Measurements from ENCODE around the gene PRDX5. TPM values are rescaled to one million over a fixed set of nuclear protein-coding genes. Genes with fewer than 3 reads are reported as not detected.

PRDX5 gene
- polyA plus RNA-seq (2013, experiment 1 of 2): 142 TPM
- 136 TPM for polyA plus RNA-seq (2013, experiment 2 of 2)

DNA sequence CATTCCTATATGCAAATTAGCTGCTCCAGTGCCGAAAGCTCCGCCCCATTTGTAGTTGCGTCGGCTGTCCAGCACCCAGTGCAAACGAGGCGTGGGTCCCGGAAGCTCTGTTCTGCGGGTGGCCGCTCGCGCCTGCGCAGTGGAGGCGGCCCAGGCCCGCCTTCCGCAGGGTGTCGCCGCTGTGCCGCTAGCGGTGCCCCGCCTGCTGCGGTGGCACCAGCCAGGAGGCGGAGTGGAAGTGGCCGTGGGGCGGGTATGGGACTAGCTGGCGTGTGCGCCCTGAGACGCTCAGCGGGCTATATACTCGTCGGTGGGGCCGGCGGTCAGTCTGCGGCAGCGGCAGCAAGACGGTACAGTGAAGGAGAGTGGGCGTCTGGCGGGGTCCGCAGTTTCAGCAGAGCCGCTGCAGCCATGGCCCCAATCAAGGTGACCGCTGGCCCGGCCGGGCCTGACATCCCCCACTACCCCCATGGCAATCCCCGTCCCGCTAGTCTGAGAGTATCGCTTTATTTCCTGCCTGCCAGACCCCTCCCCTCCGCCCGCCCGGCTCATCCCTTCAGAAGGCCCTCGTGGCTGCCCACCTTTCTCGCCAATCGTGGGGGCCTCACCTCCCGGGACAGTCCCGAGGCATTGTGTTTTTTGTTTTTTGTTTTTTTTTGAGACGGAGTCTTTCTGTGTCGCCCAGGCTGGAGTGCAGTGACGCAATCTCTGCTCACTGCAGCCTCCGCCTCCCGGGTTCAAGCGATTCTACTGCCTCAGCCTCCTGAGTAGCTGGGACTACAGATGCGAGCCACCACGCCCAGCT lies at the start of gene PRDX5:
TSS of gene PRDX5 (plus strand) at position 161 of the 805 bp plus-strand sequence. CDS start at position 256, 95 bp downstream.
- Histone ChIP-seq H3K4ac (ENCODE audit: low read length) (peak within 1 kb of the TSS; percentile 66), H3K4me2 (ENCODE audit: insufficient read depth, low read length, poor library complexity, severe bottlenecking) (peak within 1 kb of the TSS; percentile 92)
- WGBS, 2 donors (ENCODE audit: extremely low coverage in 2 of 2, insufficient read length in 2 of 2, insufficient replicate concordance in 1 of 2): no CpG with 5 or more reads among the region's 61 CpGs

GRCh38 chr11:64268893-64269539 lies 48.9 kb upstream of the PRDX5 start:
- H3K4ac ChIP-seq (ENCODE audit: low read length): peak overlapping the region; percentile 84
- H3K14ac ChIP-seq (ENCODE audit: low read length): peak overlapping the region; percentile 94
- H4K91ac ChIP-seq (ENCODE audit: low read depth, low read length, poor library complexity): no peak overlapping the region
- no peak overlapping the region for H2BK12ac ChIP-seq (ENCODE audit: low read length)
- H4K8ac ChIP-seq (ENCODE audit: low read depth, low read length): no peak overlapping the region
- peaks cover 9 to 19% of the 10 kb centered on the region in 2 donors for H3K4me1 ChIP-seq (ENCODE audit: control insufficient read depth in 2 of 2, insufficient read depth in 1 of 2, low read depth in 1 of 2, low read length in 2 of 2)
- peaks cover 15 to 32% of the 10 kb centered on the region in 2 donors for H3K36me3 ChIP-seq (replicated peaks in 1 of 2; ENCODE audit: control insufficient read depth in 2 of 2, insufficient read depth in 2 of 2, low read length in 2 of 2)
- WGBS, 2 donors (ENCODE audit: extremely low coverage in 2 of 2, insufficient read length in 2 of 2, insufficient replicate concordance in 1 of 2): no CpG with 5 or more reads among the region's 34 CpGs
- H3K18ac ChIP-seq (ENCODE audit: low read length): peak overlapping the region; percentile 96
- H3K4me2 ChIP-seq (ENCODE audit: insufficient read depth, low read length, poor library complexity, severe bottlenecking): peak overlapping the region; percentile 98
- H3K9ac ChIP-seq (ENCODE audit: low read depth, low read length, poor library complexity): peak overlapping the region; percentile 96
- peak overlapping the region; percentile 96 for H2AK5ac ChIP-seq (ENCODE audit: low read depth, low read length)
- H3K4me3 ChIP-seq (ENCODE audit: low read length in 2 of 2): peak overlapping the region; percentile 63 to 86
- no peaks in the 10 kb centered on the region for H3K27me3 ChIP-seq (ENCODE audit: control insufficient read depth in 3 of 3, insufficient read depth in 3 of 3, low read depth in 1 of 3, low read length in 3 of 3)
- peak overlapping the region; percentile 82 for H2BK5ac ChIP-seq (ENCODE audit: low read length)
- H2BK15ac ChIP-seq (ENCODE audit: low read length): peak overlapping the region; percentile 92
- H3K23ac ChIP-seq (ENCODE audit: low read depth, low read length, poor library complexity): peak overlapping the region; percentile 100
- H3K27ac ChIP-seq (replicated peaks; ENCODE audit: low read length): peak overlapping the region; percentile 96
- no peaks in the 10 kb centered on the region for H3K9me3 ChIP-seq (replicated peaks in 1 of 2; ENCODE audit: control insufficient read depth in 2 of 2, insufficient read depth in 1 of 2, low read depth in 1 of 2, low read length in 2 of 2)
- DNase-seq (ENCODE audit: low spot score): no peak
- H3K79me1 ChIP-seq (ENCODE audit: low read depth, low read length): peaks cover 4% of the 10 kb centered on the region
- H2AFZ ChIP-seq (ENCODE audit: low read length): peak overlapping the region; percentile 94
- H2BK120ac ChIP-seq (ENCODE audit: low read depth, low read length): peak overlapping the region; percentile 17

More for the DNA sequence above, at the start of gene PRDX5:
- Histone ChIP-seq H3K27me3 (ENCODE audit: control insufficient read depth in 3 of 3, insufficient read depth in 3 of 3, low read depth in 1 of 3, low read length in 3 of 3) (no peaks in the 10 kb centered on the region), H2BK120ac (ENCODE audit: low read depth, low read length) (peak within 1 kb of the TSS; percentile 31), H3K79me1 (ENCODE audit: low read depth, low read length) (peaks cover 23% of the 10 kb centered on the region), H2BK12ac (ENCODE audit: low read length) (no peak within 1 kb of the TSS), H2AK5ac (ENCODE audit: low read depth, low read length) (peak within 1 kb of the TSS; percentile 94), H4K8ac (ENCODE audit: low read depth, low read length) (peak within 1 kb of the TSS; percentile 92), H3K9ac (ENCODE audit: low read depth, low read length, poor library complexity) (peak within 1 kb of the TSS; percentile 97), H3K9me3 (replicated peaks in 1 of 2; ENCODE audit: control insufficient read depth in 2 of 2, insufficient read depth in 1 of 2, low read depth in 1 of 2, low read length in 2 of 2) (peaks cover 0 to 2% of the 10 kb centered on the region in 2 donors), H3K4me3 (ENCODE audit: low read length in 2 of 2) (peak within 1 kb of the TSS; percentile 72 to 95), H2BK5ac (ENCODE audit: low read length) (peak within 1 kb of the TSS; percentile 98), H3K14ac (ENCODE audit: low read length) (peak within 1 kb of the TSS; percentile 75), H3K36me3 (replicated peaks in 1 of 2; ENCODE audit: control insufficient read depth in 2 of 2, insufficient read depth in 2 of 2, low read length in 2 of 2) (peaks cover 18 to 43% of the 10 kb centered on the region in 2 donors), H3K23ac (ENCODE audit: low read depth, low read length, poor library complexity) (peak within 1 kb of the TSS; percentile 98), H2BK15ac (ENCODE audit: low read length) (peak within 1 kb of the TSS; percentile 75), H3K4me1 (ENCODE audit: control insufficient read depth in 2 of 2, insufficient read depth in 1 of 2, low read depth in 1 of 2, low read length in 2 of 2) (peaks cover 9 to 16% of the 10 kb centered on the region in 2 donors), H4K91ac (ENCODE audit: low read depth, low read length, poor library complexity) (peak within 1 kb of the TSS; percentile 53), H2AFZ (ENCODE audit: low read length) (peak within 1 kb of the TSS; percentile 77), H3K27ac (replicated peaks; ENCODE audit: low read length) (peak within 1 kb of the TSS; percentile 95), H3K18ac (ENCODE audit: low read length) (peak within 1 kb of the TSS; percentile 97)
- peak; percentile 95 for DNase-seq (ENCODE audit: low spot score)

DNA sequence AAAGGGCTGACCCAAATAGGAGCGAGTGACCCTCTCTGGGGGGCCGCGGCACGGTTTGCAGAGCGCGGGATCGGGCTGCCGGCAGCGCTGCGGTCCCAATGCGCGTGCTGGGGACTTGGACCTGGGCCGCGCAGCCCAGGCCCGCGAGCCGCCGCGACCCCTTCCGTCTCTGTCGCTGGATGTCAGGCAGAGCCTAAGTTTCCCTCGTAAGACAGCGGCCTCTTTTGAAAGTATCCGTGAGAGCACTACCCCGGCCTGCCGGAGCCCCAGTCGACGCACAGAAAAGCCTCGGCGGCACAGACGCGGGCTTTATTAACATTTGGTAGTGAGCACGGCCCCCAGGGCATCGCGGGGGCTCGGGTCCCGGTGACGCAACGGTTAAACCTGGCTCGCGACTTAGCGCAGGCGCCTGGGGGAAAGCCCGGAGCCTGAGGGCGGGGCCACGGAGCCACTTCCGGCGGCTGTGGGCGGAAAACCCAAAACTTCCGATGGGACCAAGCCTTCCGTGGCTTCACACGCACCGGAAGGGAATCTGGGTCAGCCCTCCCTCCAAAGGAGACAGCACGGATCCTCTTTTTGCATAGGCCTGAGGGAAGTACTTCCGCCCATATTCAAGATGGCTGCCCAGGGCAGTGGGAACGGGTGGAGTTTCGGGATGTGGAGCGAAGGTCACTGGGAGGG lies 48.2 kb upstream of the PRDX5 start:
- Histone ChIP-seq H3K9me3 (replicated peaks in 1 of 2; ENCODE audit: control insufficient read depth in 2 of 2, insufficient read depth in 1 of 2, low read depth in 1 of 2, low read length in 2 of 2) (no peaks in the 10 kb centered on the region), H3K9ac (ENCODE audit: low read depth, low read length, poor library complexity) (peak overlapping the region; percentile 96), H3K4me2 (ENCODE audit: insufficient read depth, low read length, poor library complexity, severe bottlenecking) (peak overlapping the region; percentile 98), H3K27me3 (ENCODE audit: control insufficient read depth in 3 of 3, insufficient read depth in 3 of 3, low read depth in 1 of 3, low read length in 3 of 3) (no peaks in the 10 kb centered on the region), H3K4me3 (ENCODE audit: low read length in 2 of 2) (peak overlapping the region; percentile 84 to 88), H3K23ac (ENCODE audit: low read depth, low read length, poor library complexity) (peak overlapping the region; percentile 100), H2AFZ (ENCODE audit: low read length) (peak overlapping the region; percentile 94), H2BK15ac (ENCODE audit: low read length) (peak overlapping the region; percentile 92), H2BK5ac (ENCODE audit: low read length) (peak overlapping the region; percentile 82), H2BK12ac (ENCODE audit: low read length) (no peak overlapping the region), H4K8ac (ENCODE audit: low read depth, low read length) (no peak overlapping the region), H3K14ac (ENCODE audit: low read length) (peak overlapping the region; percentile 94), H3K4ac (ENCODE audit: low read length) (peak overlapping the region; percentile 84), H3K36me3 (replicated peaks in 1 of 2; ENCODE audit: control insufficient read depth in 2 of 2, insufficient read depth in 2 of 2, low read length in 2 of 2) (peaks cover 14 to 26% of the 10 kb centered on the region in 2 donors), H3K79me1 (ENCODE audit: low read depth, low read length) (peaks cover 5% of the 10 kb centered on the region), H2AK5ac (ENCODE audit: low read depth, low read length) (peak overlapping the region; percentile 96), H2BK120ac (ENCODE audit: low read depth, low read length) (peak overlapping the region; percentile 17), H3K27ac (replicated peaks; ENCODE audit: low read length) (peak overlapping the region; percentile 96), H3K18ac (ENCODE audit: low read length) (peak overlapping the region; percentile 96), H3K4me1 (ENCODE audit: control insufficient read depth in 2 of 2, insufficient read depth in 1 of 2, low read depth in 1 of 2, low read length in 2 of 2) (peaks cover 9 to 19% of the 10 kb centered on the region in 2 donors), H4K91ac (ENCODE audit: low read depth, low read length, poor library complexity) (no peak overlapping the region)
- DNase-seq (ENCODE audit: low spot score): peak; percentile 99
- no CpG with 5 or more reads among the region's 58 CpGs for WGBS, 2 donors (ENCODE audit: extremely low coverage in 2 of 2, insufficient read length in 2 of 2, insufficient replicate concordance in 1 of 2)

All from neuronal stem cell (in vitro differentiated cells).